ENCODE data around the gene CNOT10.

The CNOT10 gene

GRCh38 chr3:32696523-32696922 is 11.5 kb downstream of the CNOT10 start:
- Histone ChIP-seq H3K36me3 (ENCODE audit: control insufficient read depth, low read length) (peaks cover 19% of the 10 kb centered on the region), H3F3A (ENCODE audit: control insufficient read depth, insufficient read depth) (no peaks in the 10 kb centered on the region), H3K9me2 (replicated peaks; ENCODE audit: control insufficient read depth, low read length) (no peaks in the 10 kb centered on the region), H4K20me1 (ENCODE audit: control insufficient read depth, insufficient read depth, low read depth, low read length) (no peaks in the 10 kb centered on the region), H3K4me3 (ENCODE audit: low read length) (no peak overlapping the region), H3K79me2 (ENCODE audit: control insufficient read depth, low read length) (peaks cover 96% of the 10 kb centered on the region), H3K27me3 (ENCODE audit: control insufficient read depth, low read length) (no peaks in the 10 kb centered on the region), H3K4me2 (ENCODE audit: low read length) (no peak overlapping the region), H3K27ac (ENCODE audit: low read depth, low read length) (no peak overlapping the region), H3K4me1 (ENCODE audit: control insufficient read depth, low read length) (peaks cover 21% of the 10 kb centered on the region), H3K9me3 (ENCODE audit: control insufficient read depth, insufficient read depth, low read length) (no peaks in the 10 kb centered on the region)
- TF ChIP-seq, protein P1, sequence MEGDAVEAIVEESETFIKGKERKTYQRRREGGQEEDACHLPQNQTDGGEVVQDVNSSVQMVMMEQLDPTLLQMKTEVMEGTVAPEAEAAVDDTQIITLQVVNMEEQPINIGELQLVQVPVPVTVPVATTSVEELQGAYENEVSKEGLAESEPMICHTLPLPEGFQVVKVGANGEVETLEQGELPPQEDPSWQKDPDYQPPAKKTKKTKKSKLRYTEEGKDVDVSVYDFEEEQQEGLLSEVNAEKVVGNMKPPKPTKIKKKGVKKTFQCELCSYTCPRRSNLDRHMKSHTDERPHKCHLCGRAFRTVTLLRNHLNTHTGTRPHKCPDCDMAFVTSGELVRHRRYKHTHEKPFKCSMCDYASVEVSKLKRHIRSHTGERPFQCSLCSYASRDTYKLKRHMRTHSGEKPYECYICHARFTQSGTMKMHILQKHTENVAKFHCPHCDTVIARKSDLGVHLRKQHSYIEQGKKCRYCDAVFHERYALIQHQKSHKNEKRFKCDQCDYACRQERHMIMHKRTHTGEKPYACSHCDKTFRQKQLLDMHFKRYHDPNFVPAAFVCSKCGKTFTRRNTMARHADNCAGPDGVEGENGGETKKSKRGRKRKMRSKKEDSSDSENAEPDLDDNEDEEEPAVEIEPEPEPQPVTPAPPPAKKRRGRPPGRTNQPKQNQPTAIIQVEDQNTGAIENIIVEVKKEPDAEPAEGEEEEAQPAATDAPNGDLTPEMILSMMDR (IDR thresholded peaks at IDR 0.05; ENCODE audit: low read depth, low read length, poor library complexity, severe bottlenecking), result no peak
- no peak for TF ChIP-seq EZH2phosphoT487 (IDR thresholded peaks at IDR 0.05; ENCODE audit: borderline replicate concordance, low read length)

DNA sequence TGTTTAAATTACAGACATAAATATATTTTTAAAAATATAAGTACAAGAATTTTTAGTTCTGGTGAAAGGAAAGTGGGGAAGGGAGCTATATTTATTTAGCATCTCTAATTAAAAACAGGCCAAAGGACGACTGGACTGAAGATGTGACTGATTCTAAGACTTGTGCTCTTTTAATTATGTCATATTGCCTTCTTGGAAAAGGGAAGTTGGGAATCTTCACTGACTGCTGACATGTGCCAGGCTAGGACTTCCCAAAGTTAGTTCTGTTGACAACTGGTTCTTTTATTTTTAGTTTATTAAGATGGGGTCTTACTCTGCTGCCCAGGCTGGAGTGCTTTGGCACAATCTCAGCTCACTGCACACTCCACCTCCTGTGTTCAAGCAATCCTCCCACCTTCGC is 13.5 kb downstream of the CNOT10 start:
- Histone ChIP-seq H3F3A (ENCODE audit: control insufficient read depth, insufficient read depth) (no peaks in the 10 kb centered on the region), H3K36me3 (ENCODE audit: control insufficient read depth, low read length) (peaks cover 18% of the 10 kb centered on the region), H3K4me2 (ENCODE audit: low read length) (no peak overlapping the region), H3K27ac (ENCODE audit: low read depth, low read length) (no peak overlapping the region), H3K4me3 (ENCODE audit: low read length) (no peak overlapping the region), H3K9me2 (replicated peaks; ENCODE audit: control insufficient read depth, low read length) (no peaks in the 10 kb centered on the region), H3K27me3 (ENCODE audit: control insufficient read depth, low read length) (no peaks in the 10 kb centered on the region), H4K20me1 (ENCODE audit: control insufficient read depth, insufficient read depth, low read depth, low read length) (no peaks in the 10 kb centered on the region), H3K79me2 (ENCODE audit: control insufficient read depth, low read length) (peaks cover 90% of the 10 kb centered on the region), H3K4me1 (ENCODE audit: control insufficient read depth, low read length) (peaks cover 22% of the 10 kb centered on the region), H3K9me3 (ENCODE audit: control insufficient read depth, insufficient read depth, low read length) (no peaks in the 10 kb centered on the region)
- TF ChIP-seq, protein P1 (IDR thresholded peaks at IDR 0.05; ENCODE audit: low read depth, low read length, poor library complexity, severe bottlenecking), result no peak
- TF ChIP-seq EZH2phosphoT487 (IDR thresholded peaks at IDR 0.05; ENCODE audit: borderline replicate concordance, low read length), result no peak

GRCh38 chr3:32699429-32699828 is 14.4 kb downstream of the CNOT10 start:
- Histone ChIP-seq H3K36me3 (ENCODE audit: control insufficient read depth, low read length) (peaks cover 23% of the 10 kb centered on the region), H3K79me2 (ENCODE audit: control insufficient read depth, low read length) (peaks cover 83% of the 10 kb centered on the region), H3K27ac (ENCODE audit: low read depth, low read length) (no peak overlapping the region), H3K9me3 (ENCODE audit: control insufficient read depth, insufficient read depth, low read length) (no peaks in the 10 kb centered on the region), H3K4me3 (ENCODE audit: low read length) (no peak overlapping the region), H4K20me1 (ENCODE audit: control insufficient read depth, insufficient read depth, low read depth, low read length) (no peaks in the 10 kb centered on the region), H3K4me2 (ENCODE audit: low read length) (0 out of 2 replicates have a peak overlapping the region, but pooled peaks have one; percentile 11), H3K4me1 (ENCODE audit: control insufficient read depth, low read length) (peaks cover 22% of the 10 kb centered on the region), H3K27me3 (ENCODE audit: control insufficient read depth, low read length) (no peaks in the 10 kb centered on the region), H3F3A (ENCODE audit: control insufficient read depth, insufficient read depth) (0 out of 2 replicates have a peak, but pooled peaks cover 2% of the 10 kb centered on the region), H3K9me2 (replicated peaks; ENCODE audit: control insufficient read depth, low read length) (no peaks in the 10 kb centered on the region)
- TF ChIP-seq, protein P1 (IDR thresholded peaks at IDR 0.05; ENCODE audit: low read depth, low read length, poor library complexity, severe bottlenecking), result no peak
- no peak for TF ChIP-seq EZH2phosphoT487 (IDR thresholded peaks at IDR 0.05; ENCODE audit: borderline replicate concordance, low read length)

Data from DOHH2 (cell line).